RWPE2 (cell line): ENCODE measurements around the gene SLC41A3.

Source experiments
- ATAC-seq: fragments of 200-7000 bp; cut with Tn5 transposase; 3 replicates; pipeline ENCODE4 v1.9.1; 2021; ENCODE audit warnings: low read depth
- DNase-seq: peaks from one replicate; pipeline ENCODE4 v3.0.0-alpha.2; 2020; ENCODE audit warnings: low spot score
- H3K27ac ChIP-seq: fragments of 450-650 bp; 2 replicates; pipeline ENCODE4 v1.5.1; 2017; ENCODE audit warnings: mild to moderate bottlenecking; ENCODE audit not compliant: poor library complexity, severe bottlenecking
- H3K27me3 ChIP-seq: fragments of 250-450 bp; sonication (Bioruptor Pico); 2 replicates; pipeline ENCODE4 v1.5.1; 2021; ENCODE audit warnings: mild to moderate bottlenecking, moderate library complexity; ENCODE audit not compliant: insufficient read depth, poor library complexity, severe bottlenecking
- H3K36me3 ChIP-seq: fragments of 250-450 bp; sonication (Bioruptor Pico); 2 replicates; pipeline ENCODE4 v1.5.1; 2020; ENCODE audit warnings: low read depth, mild to moderate bottlenecking, moderate library complexity
- H3K4me1 ChIP-seq: fragments of 250-450 bp; sonication (Bioruptor Pico); 2 replicates; pipeline ENCODE4 v1.5.1; 2021; ENCODE audit warnings: mild to moderate bottlenecking, moderate library complexity; ENCODE audit not compliant: insufficient read depth, poor library complexity, severe bottlenecking
- H3K4me3 ChIP-seq: fragments of 250-450 bp; sonication (Bioruptor Pico); 2 replicates; pipeline ENCODE4 v1.5.1; 2021; ENCODE audit warnings: mild to moderate bottlenecking, moderate library complexity; ENCODE audit not compliant: severe bottlenecking
- H3K9me3 ChIP-seq: fragments of 250-450 bp; sonication (Bioruptor Pico); 2 replicates; pipeline ENCODE4 v1.5.1; 2021; ENCODE audit warnings: mild to moderate bottlenecking, moderate library complexity; ENCODE audit not compliant: severe bottlenecking
- TF ChIP-seq, protein P1 (sequence below): fragments of 450-650 bp; IDR thresholded peaks from one replicate; pipeline ENCODE4 v1.5.1; 2017; ENCODE audit warnings: mild to moderate bottlenecking, moderate library complexity; ENCODE audit not compliant: poor library complexity, severe bottlenecking

Gene SLC41A3

DNA sequence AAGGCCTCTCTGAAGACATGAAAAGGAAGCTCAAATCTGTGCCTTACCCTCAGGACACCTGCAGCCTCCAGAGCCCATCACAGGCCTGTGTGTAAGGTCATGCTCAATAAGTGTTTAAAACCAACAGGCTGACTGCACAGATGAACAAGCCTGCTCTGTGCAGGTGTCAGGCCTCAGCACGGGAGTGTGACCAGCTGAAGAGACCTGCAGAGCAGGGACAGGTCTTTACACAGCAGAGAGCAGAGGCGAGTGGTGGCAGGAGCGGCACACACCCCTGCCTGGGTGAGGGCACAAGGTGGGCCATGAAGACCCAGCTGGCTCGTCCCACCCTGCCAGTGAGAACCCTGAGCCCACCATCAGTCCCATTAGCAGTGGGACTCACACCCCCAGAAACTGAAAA is 58.1 kb downstream of the SLC41A3 start:
- H3K4me3 ChIP-seq = no peak overlapping the region
- TF ChIP-seq, protein P1, sequence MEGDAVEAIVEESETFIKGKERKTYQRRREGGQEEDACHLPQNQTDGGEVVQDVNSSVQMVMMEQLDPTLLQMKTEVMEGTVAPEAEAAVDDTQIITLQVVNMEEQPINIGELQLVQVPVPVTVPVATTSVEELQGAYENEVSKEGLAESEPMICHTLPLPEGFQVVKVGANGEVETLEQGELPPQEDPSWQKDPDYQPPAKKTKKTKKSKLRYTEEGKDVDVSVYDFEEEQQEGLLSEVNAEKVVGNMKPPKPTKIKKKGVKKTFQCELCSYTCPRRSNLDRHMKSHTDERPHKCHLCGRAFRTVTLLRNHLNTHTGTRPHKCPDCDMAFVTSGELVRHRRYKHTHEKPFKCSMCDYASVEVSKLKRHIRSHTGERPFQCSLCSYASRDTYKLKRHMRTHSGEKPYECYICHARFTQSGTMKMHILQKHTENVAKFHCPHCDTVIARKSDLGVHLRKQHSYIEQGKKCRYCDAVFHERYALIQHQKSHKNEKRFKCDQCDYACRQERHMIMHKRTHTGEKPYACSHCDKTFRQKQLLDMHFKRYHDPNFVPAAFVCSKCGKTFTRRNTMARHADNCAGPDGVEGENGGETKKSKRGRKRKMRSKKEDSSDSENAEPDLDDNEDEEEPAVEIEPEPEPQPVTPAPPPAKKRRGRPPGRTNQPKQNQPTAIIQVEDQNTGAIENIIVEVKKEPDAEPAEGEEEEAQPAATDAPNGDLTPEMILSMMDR = no peak
- no peaks in the 10 kb centered on the region; the same call in 1 of the 2 replicates for H3K36me3 ChIP-seq
- DNase-seq (no peak), ATAC-seq (no peak)
- no peaks in the 10 kb centered on the region for H3K27me3 ChIP-seq
- peaks cover 8% of the 10 kb centered on the region for H3K9me3 ChIP-seq
- no peak overlapping the region for H3K27ac ChIP-seq
- H3K4me1 ChIP-seq = no peaks in the 10 kb centered on the region

DNA sequence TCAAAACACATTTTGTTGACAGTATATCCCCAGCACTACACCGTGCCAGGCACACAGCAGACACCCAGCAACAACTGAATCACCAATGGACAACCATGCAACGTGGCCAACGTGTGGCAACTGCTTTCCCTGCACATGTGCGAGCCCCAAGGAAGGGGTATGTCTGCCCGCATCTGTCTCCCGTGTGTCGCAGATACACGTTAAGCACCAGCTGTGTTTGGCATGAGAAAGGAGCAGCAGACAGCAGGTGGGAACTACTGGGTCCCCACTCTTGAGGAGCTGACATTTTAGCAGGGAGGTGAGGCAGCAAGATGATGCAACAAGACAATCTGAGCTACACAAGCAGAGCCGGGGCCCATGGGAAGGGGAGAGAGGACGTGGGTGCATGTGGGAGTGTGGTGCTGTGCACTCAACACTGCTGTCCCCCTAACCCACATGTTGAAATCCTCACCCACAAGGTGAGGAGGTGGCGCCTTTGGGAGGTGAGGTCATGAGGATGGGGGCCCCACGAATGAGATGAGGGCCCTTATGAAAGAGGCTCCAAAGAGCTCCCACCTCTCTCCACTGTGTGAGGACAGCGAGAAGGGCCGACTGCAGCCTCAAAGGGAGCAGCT is 58.7 kb downstream of the SLC41A3 start:
- Histone ChIP-seq H3K27ac (no peak overlapping the region), H3K4me1 (no peaks in the 10 kb centered on the region), H3K36me3 (no peaks in the 10 kb centered on the region; the same call in 1 of the 2 replicates), H3K9me3 (peaks cover 8% of the 10 kb centered on the region), H3K27me3 (no peaks in the 10 kb centered on the region), H3K4me3 (no peak overlapping the region)
- DNase-seq (no peak), ATAC-seq (no peak)
- TF ChIP-seq, protein P1 = no peak

DNA sequence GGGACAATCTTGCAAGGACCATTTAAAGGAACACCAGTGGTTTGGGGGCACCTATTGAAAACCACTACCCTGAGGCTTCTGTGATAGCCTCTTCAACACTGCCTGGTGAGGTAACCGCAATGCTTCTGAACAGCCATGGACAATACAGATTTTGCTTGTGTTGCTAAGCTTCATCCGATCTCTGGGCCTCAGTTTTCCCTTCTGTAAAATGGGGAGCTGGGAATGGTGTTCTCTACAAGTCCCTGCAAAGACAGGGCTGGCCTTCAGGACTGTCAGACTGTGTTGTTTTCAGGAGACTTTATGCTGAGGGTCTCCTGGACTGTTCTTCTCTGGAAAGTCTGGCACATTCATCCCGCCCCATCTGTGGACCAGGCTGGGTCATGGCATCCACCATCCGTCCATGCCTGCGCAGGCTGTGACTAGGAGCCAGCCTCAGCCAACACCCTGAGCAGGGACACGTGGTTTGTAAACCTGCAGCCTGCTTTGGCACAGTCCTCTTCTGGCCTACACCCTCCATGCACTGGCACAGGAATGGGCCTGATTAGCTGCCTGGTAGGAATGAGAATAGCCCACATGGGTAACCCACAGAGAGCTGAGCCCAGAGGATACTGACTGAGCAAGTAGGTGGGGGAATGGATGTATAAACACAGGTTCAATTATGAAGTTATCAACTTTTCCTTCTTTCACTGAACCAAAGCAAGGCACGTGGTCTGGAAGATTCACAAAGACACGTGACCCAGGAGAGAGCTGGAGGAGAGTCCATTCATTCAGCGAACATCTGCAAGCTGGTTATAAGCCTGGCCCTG is 59.7 kb downstream of the SLC41A3 start:
- no peaks in the 10 kb centered on the region for H3K27me3 ChIP-seq
- ATAC-seq = no peak

DNA sequence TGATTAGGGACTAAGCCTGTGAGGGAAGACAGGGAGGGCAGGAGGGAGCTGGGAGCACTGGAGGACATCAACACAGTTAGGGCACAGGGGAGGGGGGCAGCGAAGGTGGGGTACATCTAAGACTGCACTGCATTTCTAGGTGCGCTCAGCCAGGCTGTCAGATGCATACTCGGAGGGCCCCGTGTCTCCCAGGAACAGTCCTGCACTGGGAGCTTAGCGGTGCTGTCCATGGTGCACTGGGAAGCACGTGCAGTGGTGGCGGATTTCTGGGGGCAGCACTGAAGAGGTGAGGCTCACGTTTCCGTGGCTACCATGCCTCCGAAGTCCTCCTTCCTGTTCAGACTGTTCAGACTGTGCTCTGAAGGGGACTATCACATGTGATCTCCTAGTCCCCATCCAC is 60.5 kb downstream of the SLC41A3 start:
- Histone ChIP-seq H3K27me3 (no peaks in the 10 kb centered on the region), H3K4me1 (no peaks in the 10 kb centered on the region), H3K36me3 (no peaks in the 10 kb centered on the region), H3K9me3 (peaks cover 4% of the 10 kb centered on the region), H3K4me3 (no peak overlapping the region), H3K27ac (no peak overlapping the region)
- ATAC-seq (no peak), DNase-seq (no peak)
- TF ChIP-seq, protein P1 = no peak

More for the DNA sequence above, 59.7 kb downstream of the SLC41A3 start:
- no peak overlapping the region for H3K4me3 ChIP-seq
- H3K4me1 ChIP-seq = no peaks in the 10 kb centered on the region
- no peak for DNase-seq
- peaks cover 6% of the 10 kb centered on the region for H3K9me3 ChIP-seq
- TF ChIP-seq, protein P1 = no peak
- no peak overlapping the region for H3K27ac ChIP-seq
- H3K36me3 ChIP-seq = no peaks in the 10 kb centered on the region

DNA sequence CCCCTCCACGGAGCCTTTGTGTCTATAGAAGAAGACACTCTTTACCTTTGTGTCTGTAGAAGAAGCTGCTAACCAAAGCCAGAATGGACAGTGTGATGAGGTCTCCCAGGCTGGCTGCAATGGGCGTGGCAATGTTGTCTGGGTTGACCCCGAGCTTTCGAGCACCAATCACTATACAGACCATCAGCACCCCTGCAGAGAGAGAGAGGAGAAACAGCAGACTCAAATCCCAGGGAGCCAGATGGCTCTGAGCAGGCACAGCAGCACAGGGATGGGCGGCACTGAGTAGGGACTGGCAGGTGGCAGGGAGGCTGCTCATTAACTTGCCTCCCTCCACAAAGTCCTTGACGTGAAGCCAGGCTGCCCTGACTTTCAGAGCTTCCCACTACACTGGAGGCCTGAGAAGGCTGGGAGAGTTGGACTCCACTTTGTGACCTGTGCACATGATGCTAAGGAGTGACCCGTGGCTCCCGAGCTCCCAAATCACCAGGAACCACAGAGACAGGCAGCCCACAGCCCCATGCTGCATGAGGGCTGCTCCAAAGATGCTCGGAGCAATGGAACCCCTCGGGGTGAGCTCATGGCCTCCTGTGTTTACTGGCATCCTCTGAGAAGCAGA is 61.1 kb downstream of the SLC41A3 start:
- DNase-seq (no peak), ATAC-seq (no peak)
- no peaks in the 10 kb centered on the region for H3K4me1 ChIP-seq
- no peak overlapping the region for H3K27ac ChIP-seq
- no peaks in the 10 kb centered on the region for H3K36me3 ChIP-seq
- no peak overlapping the region for H3K4me3 ChIP-seq
- no peaks in the 10 kb centered on the region for H3K27me3 ChIP-seq
- H3K9me3 ChIP-seq = no peaks in the 10 kb centered on the region
- TF ChIP-seq, protein P1 = no peak
